Measurements from ENCODE around the gene MYO5C.

DNA sequence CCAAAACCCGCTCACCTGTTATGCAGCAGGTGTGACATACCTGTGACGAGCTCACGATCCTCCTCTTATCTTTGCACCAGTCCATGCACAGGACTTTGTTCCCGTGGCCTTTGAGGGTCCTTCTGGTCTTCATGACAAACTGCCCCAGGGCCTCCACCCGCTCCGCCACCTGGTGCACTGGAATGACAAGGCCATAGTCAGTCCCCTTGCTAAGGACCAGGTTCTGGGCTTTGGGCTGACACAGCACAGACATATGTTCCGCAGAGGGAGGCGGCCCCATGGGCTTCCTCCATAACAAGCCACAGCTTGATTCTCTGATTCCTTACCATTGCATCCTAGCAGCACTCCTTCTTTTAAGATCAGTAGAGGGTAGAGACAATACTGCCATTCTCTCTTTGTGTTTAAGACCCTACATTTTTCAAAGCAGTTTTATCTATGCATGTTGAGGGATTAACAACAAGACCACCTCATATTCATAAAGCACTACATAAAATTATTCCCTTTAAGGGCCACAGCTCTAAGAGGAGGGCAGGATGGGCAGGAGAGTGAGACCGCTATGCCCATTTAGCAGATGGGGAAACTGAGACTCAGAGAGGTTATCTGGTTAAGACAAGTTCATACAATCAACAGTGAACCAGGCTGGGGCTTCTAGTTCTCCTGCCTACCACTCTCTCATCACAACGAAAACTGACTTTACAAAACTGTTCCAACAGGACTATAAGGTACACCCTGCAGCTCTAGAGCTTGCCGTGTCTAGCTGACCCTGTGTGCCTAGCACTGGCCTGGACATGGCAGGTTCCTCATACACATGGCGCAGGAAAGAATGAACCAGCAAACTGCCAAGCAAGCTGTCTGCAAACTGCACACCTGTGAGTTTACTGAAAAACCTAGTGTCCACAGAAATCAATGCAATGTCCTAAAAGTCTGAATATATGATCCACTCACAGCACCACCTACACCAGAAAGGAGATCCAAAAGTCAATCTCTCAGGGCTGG is 141.4 kb downstream of the MYO5C start:
- TF ChIP-seq CTCF (IDR thresholded peaks at IDR 0.05) (no peak), POLR2A (IDR thresholded peaks at IDR 0.05) (no peak), EP300 (IDR thresholded peaks at IDR 0.05) (no peak), POLR2AphosphoS5 (IDR thresholded peaks at IDR 0.05) (no peak)

Measured in upper lobe of left lung (tissue), 4 donors.